ENCODE measurements around the gene COA3. TPM values are rescaled to one million over a fixed set of nuclear protein-coding genes. Genes with fewer than 3 reads are reported as not detected.

The COA3 gene
- 10 to 100 TPM; 83.6 to 96.6 (median 86.7) TPM for polyA plus RNA-seq (ENCODE audit: insufficient read depth in 1 of 5, insufficient read length in 5 of 5, low replicate concordance in 1 of 5)
- long read RNA-seq, donor 1, transcript COA3-201 (2 exons, 771 nt): major isoform, 107 of 107 reads
- long read RNA-seq, donor 1, partial matches to known transcripts: 0 of 107 reads
- long read RNA-seq, donor 1, other reads (novel, unspliced or antisense): 0 of 107 reads
- long read RNA-seq, donor 2, transcript COA3-201 (2 exons, 771 nt): major isoform, 72 of 72 reads
- long read RNA-seq, donor 2, partial matches to known transcripts: 0 of 72 reads
- long read RNA-seq, donor 2, other reads (novel, unspliced or antisense): 0 of 72 reads
- long read RNA-seq, donor 3, transcript COA3-201 (2 exons, 771 nt): major isoform, 78 of 78 reads
- long read RNA-seq, donor 3, partial matches to known transcripts: 0 of 78 reads
- long read RNA-seq, donor 3, other reads (novel, unspliced or antisense): 0 of 78 reads
- long read RNA-seq, donor 4, transcript COA3-201 (2 exons, 771 nt): major isoform, 45 of 45 reads
- long read RNA-seq, donor 4, partial matches to known transcripts: 0 of 45 reads
- long read RNA-seq, donor 4, other reads (novel, unspliced or antisense): 0 of 45 reads
- long read RNA-seq, donor 5, transcript COA3-201 (2 exons, 771 nt): major isoform, 101 of 101 reads
- long read RNA-seq, donor 5, partial matches to known transcripts: 0 of 101 reads
- long read RNA-seq, donor 5, other reads (novel, unspliced or antisense): 0 of 101 reads
- long read RNA-seq, donor 6, transcript COA3-201 (2 exons, 771 nt): major isoform, 100 of 100 reads
- long read RNA-seq, donor 6, partial matches to known transcripts: 0 of 100 reads
- long read RNA-seq, donor 6, other reads (novel, unspliced or antisense): 0 of 100 reads
- long read RNA-seq, donor 7, transcript COA3-201 (2 exons, 771 nt): major isoform, 87 of 87 reads
- long read RNA-seq, donor 7, partial matches to known transcripts: 0 of 87 reads
- long read RNA-seq, donor 7, other reads (novel, unspliced or antisense): 0 of 87 reads
- long read RNA-seq, donor 8, transcript COA3-201 (2 exons, 771 nt): major isoform, 32 of 38 reads
- long read RNA-seq, donor 8, partial matches to known transcripts: 6 of 38 reads
- long read RNA-seq, donor 8, other reads (novel, unspliced or antisense): 0 of 38 reads

GRCh38 chr17:42798383-42799380, at the start of gene COA3, which contains the start of gene CNTD1:
Gene COA3 (minus strand): TSS chr17:42798704. CDS start chr17:42798681, 23 bp downstream.
Gene CNTD1 (plus strand): TSS chr17:42798861. CDS start chr17:42799068, 207 bp downstream.
- peak; percentile 79 to 82 for DNase-seq

GRCh38 chr17:42848093-42848492, 49.6 kb upstream of the COA3 start:
- DNase-seq: no peak

GRCh38 chr17:42846594-42847280, 48.2 kb upstream of the COA3 start:
- no peak for DNase-seq

- no peak for DNase-seq
Measured at GRCh38 chr17:42845918-42846593, 47.6 kb upstream of the COA3 start.

GRCh38 chr17:42845556-42845917, 47.0 kb upstream of the COA3 start:
- DNase-seq: no peak

- DNase-seq: no peak
Measured at GRCh38 chr17:42844761-42845555, 46.5 kb upstream of the COA3 start.

- DNase-seq: no peak
Measured at GRCh38 chr17:42844271-42844670, 45.8 kb upstream of the COA3 start, which contains the start of gene AOC2. Gene AOC2 (plus strand): TSS chr17:42844580. CDS start chr17:42844627, 47 bp downstream.

- DNase-seq: peak in 1 of 2 donors; percentile 61
Measured at GRCh38 chr17:42843358-42843934, 44.9 kb upstream of the COA3 start.

- no peak for DNase-seq
Measured at GRCh38 chr17:42841975-42842685, 43.6 kb upstream of the COA3 start.

- DNase-seq: no peak
Measured at GRCh38 chr17:42835732-42836131, 37.2 kb upstream of the COA3 start.

GRCh38 chr17:42833767-42834422, 35.4 kb upstream of the COA3 start:
- DNase-seq: no peak

- peak; percentile 89 to 90 for DNase-seq
Measured at GRCh38 chr17:42832934-42833766, 34.6 kb upstream of the COA3 start, which contains the start of gene PSME3. Gene PSME3 (plus strand): TSS chr17:42833397. CDS start chr17:42833632, 235 bp downstream.

- no peak for DNase-seq
Measured at GRCh38 chr17:42832213-42832933, 33.9 kb upstream of the COA3 start.

GRCh38 chr17:42830971-42831370, 32.5 kb upstream of the COA3 start:
- DNase-seq: no peak

- no peak for DNase-seq
Measured at GRCh38 chr17:42827472-42827871, 29.0 kb upstream of the COA3 start.

All from right lung (tissue), 10 donors.